Measurements from ENCODE around the gene FAM210A.
A peak's percentile ranks its signal among the peaks of the same experiment; 100 is the strongest.

Gene FAM210A

GRCh38 chr18:13649397-13650390, 76.7 kb downstream of the FAM210A start:
- Histone ChIP-seq H3K4me1 (ENCODE audit: control insufficient read depth in 1 of 2, insufficient read depth in 2 of 2, low read length in 2 of 2) (no peaks in the 10 kb centered on the region), H3K9ac (ENCODE audit: low read depth in 1 of 2, low read length in 2 of 2) (no peak overlapping the region), H3K9me3 (ENCODE audit: control insufficient read depth in 1 of 2, low read length in 2 of 2) (no peaks in the 10 kb centered on the region), H3K27me3 (ENCODE audit: control insufficient read depth in 1 of 2, insufficient read depth in 2 of 2, low read length in 2 of 2) (no peaks in the 10 kb centered on the region), H3K4me3 (ENCODE audit: low read depth in 1 of 2, low read length in 2 of 2) (no peak overlapping the region), H3K36me3 (ENCODE audit: control insufficient read depth in 1 of 2, insufficient read depth in 2 of 2, low read length in 2 of 2) (peaks cover 0 to 23% of the 10 kb centered on the region in 2 donors), H3K27ac (ENCODE audit: low read depth, low read length) (no peak overlapping the region)

GRCh38 chr18:13647761-13648160, 78.6 kb downstream of the FAM210A start:
- H3K27ac ChIP-seq (ENCODE audit: low read depth, low read length) = no peak overlapping the region
- H3K9me3 ChIP-seq (ENCODE audit: control insufficient read depth in 1 of 2, low read length in 2 of 2) = no peaks in the 10 kb centered on the region
- H3K36me3 ChIP-seq (ENCODE audit: control insufficient read depth in 1 of 2, insufficient read depth in 2 of 2, low read length in 2 of 2) = peaks cover 0 to 24% of the 10 kb centered on the region in 2 donors
- no peaks in the 10 kb centered on the region for H3K4me1 ChIP-seq (ENCODE audit: control insufficient read depth in 1 of 2, insufficient read depth in 2 of 2, low read length in 2 of 2)
- H3K27me3 ChIP-seq (ENCODE audit: control insufficient read depth in 1 of 2, insufficient read depth in 2 of 2, low read length in 2 of 2) = no peaks in the 10 kb centered on the region
- H3K4me3 ChIP-seq (ENCODE audit: low read depth in 1 of 2, low read length in 2 of 2) = no peak overlapping the region
- H3K9ac ChIP-seq (ENCODE audit: low read depth in 1 of 2, low read length in 2 of 2) = no peak overlapping the region

GRCh38 chr18:13646633-13647032, 79.7 kb downstream of the FAM210A start:
- Histone ChIP-seq H3K36me3 (ENCODE audit: control insufficient read depth in 1 of 2, insufficient read depth in 2 of 2, low read length in 2 of 2) (peaks cover 0 to 24% of the 10 kb centered on the region in 2 donors), H3K9me3 (ENCODE audit: control insufficient read depth in 1 of 2, low read length in 2 of 2) (no peaks in the 10 kb centered on the region), H3K4me3 (ENCODE audit: low read depth in 1 of 2, low read length in 2 of 2) (no peak overlapping the region), H3K4me1 (ENCODE audit: control insufficient read depth in 1 of 2, insufficient read depth in 2 of 2, low read length in 2 of 2) (no peaks in the 10 kb centered on the region), H3K27ac (ENCODE audit: low read depth, low read length) (no peak overlapping the region), H3K9ac (ENCODE audit: low read depth in 1 of 2, low read length in 2 of 2) (no peak overlapping the region), H3K27me3 (ENCODE audit: control insufficient read depth in 1 of 2, insufficient read depth in 2 of 2, low read length in 2 of 2) (no peaks in the 10 kb centered on the region)

- no peaks in the 10 kb centered on the region for H3K27me3 ChIP-seq (ENCODE audit: control insufficient read depth in 1 of 2, insufficient read depth in 2 of 2, low read length in 2 of 2)
Observed at GRCh38 chr18:13645093-13645492, 81.3 kb downstream of the FAM210A start.

GRCh38 chr18:13643261-13643751, 83.1 kb downstream of the FAM210A start:
- Histone ChIP-seq H3K27ac (ENCODE audit: low read depth, low read length) (no peak overlapping the region), H3K9ac (ENCODE audit: low read depth in 1 of 2, low read length in 2 of 2) (no peak overlapping the region), H3K9me3 (ENCODE audit: control insufficient read depth in 1 of 2, low read length in 2 of 2) (no peaks in the 10 kb centered on the region), H3K27me3 (ENCODE audit: control insufficient read depth in 1 of 2, insufficient read depth in 2 of 2, low read length in 2 of 2) (no peaks in the 10 kb centered on the region), H3K4me1 (ENCODE audit: control insufficient read depth in 1 of 2, insufficient read depth in 2 of 2, low read length in 2 of 2) (no peaks in the 10 kb centered on the region), H3K4me3 (ENCODE audit: low read depth in 1 of 2, low read length in 2 of 2) (no peak overlapping the region), H3K36me3 (ENCODE audit: control insufficient read depth in 1 of 2, insufficient read depth in 2 of 2, low read length in 2 of 2) (peaks cover 0 to 24% of the 10 kb centered on the region in 2 donors)

More at GRCh38 chr18:13645093-13645492, 81.3 kb downstream of the FAM210A start:
- H3K4me3 ChIP-seq (ENCODE audit: low read depth in 1 of 2, low read length in 2 of 2) = no peak overlapping the region
- no peak overlapping the region for H3K9ac ChIP-seq (ENCODE audit: low read depth in 1 of 2, low read length in 2 of 2)
- no peak overlapping the region for H3K27ac ChIP-seq (ENCODE audit: low read depth, low read length)
- peaks cover 0 to 24% of the 10 kb centered on the region in 2 donors for H3K36me3 ChIP-seq (ENCODE audit: control insufficient read depth in 1 of 2, insufficient read depth in 2 of 2, low read length in 2 of 2)
- no peaks in the 10 kb centered on the region for H3K9me3 ChIP-seq (ENCODE audit: control insufficient read depth in 1 of 2, low read length in 2 of 2)
- no peaks in the 10 kb centered on the region for H3K4me1 ChIP-seq (ENCODE audit: control insufficient read depth in 1 of 2, insufficient read depth in 2 of 2, low read length in 2 of 2)

- H3K27ac ChIP-seq (ENCODE audit: low read depth, low read length) = no peak overlapping the region
- no peaks in the 10 kb centered on the region for H3K9me3 ChIP-seq (ENCODE audit: control insufficient read depth in 1 of 2, low read length in 2 of 2)
- no peak overlapping the region for H3K9ac ChIP-seq (ENCODE audit: low read depth in 1 of 2, low read length in 2 of 2)
- no peaks in the 10 kb centered on the region for H3K27me3 ChIP-seq (ENCODE audit: control insufficient read depth in 1 of 2, insufficient read depth in 2 of 2, low read length in 2 of 2)
- H3K4me3 ChIP-seq (ENCODE audit: low read depth in 1 of 2, low read length in 2 of 2) = no peak overlapping the region
- H3K4me1 ChIP-seq (ENCODE audit: control insufficient read depth in 1 of 2, insufficient read depth in 2 of 2, low read length in 2 of 2) = no peaks in the 10 kb centered on the region
- peaks cover 0 to 21% of the 10 kb centered on the region in 2 donors for H3K36me3 ChIP-seq (ENCODE audit: control insufficient read depth in 1 of 2, insufficient read depth in 2 of 2, low read length in 2 of 2)
Observed at GRCh38 chr18:13642440-13642827, 83.9 kb downstream of the FAM210A start.

GRCh38 chr18:13641551-13642439, 84.6 kb downstream of the FAM210A start:
- Histone ChIP-seq H3K4me3 (ENCODE audit: low read depth in 1 of 2, low read length in 2 of 2) (no peak overlapping the region), H3K4me1 (ENCODE audit: control insufficient read depth in 1 of 2, insufficient read depth in 2 of 2, low read length in 2 of 2) (no peaks in the 10 kb centered on the region), H3K9ac (ENCODE audit: low read depth in 1 of 2, low read length in 2 of 2) (no peak overlapping the region), H3K36me3 (ENCODE audit: control insufficient read depth in 1 of 2, insufficient read depth in 2 of 2, low read length in 2 of 2) (peaks cover 0 to 14% of the 10 kb centered on the region in 2 donors), H3K27me3 (ENCODE audit: control insufficient read depth in 1 of 2, insufficient read depth in 2 of 2, low read length in 2 of 2) (no peaks in the 10 kb centered on the region), H3K27ac (ENCODE audit: low read depth, low read length) (peak overlapping the region; percentile 32), H3K9me3 (ENCODE audit: control insufficient read depth in 1 of 2, low read length in 2 of 2) (no peaks in the 10 kb centered on the region)

- Histone ChIP-seq H3K36me3 (ENCODE audit: control insufficient read depth in 1 of 2, insufficient read depth in 2 of 2, low read length in 2 of 2) (peaks cover 0 to 8% of the 10 kb centered on the region in 2 donors), H3K9ac (ENCODE audit: low read depth in 1 of 2, low read length in 2 of 2) (no peak overlapping the region), H3K27me3 (ENCODE audit: control insufficient read depth in 1 of 2, insufficient read depth in 2 of 2, low read length in 2 of 2) (no peaks in the 10 kb centered on the region)
Observed at GRCh38 chr18:13640266-13640860, 86.0 kb downstream of the FAM210A start.

GRCh38 chr18:13638719-13639595, 87.4 kb downstream of the FAM210A start:
- no peaks in the 10 kb centered on the region for H3K27me3 ChIP-seq (ENCODE audit: control insufficient read depth in 1 of 2, insufficient read depth in 2 of 2, low read length in 2 of 2)
- H3K9me3 ChIP-seq (ENCODE audit: control insufficient read depth in 1 of 2, low read length in 2 of 2) = no peaks in the 10 kb centered on the region
- H3K4me3 ChIP-seq (ENCODE audit: low read depth in 1 of 2, low read length in 2 of 2) = no peak overlapping the region
- no peaks in the 10 kb centered on the region for H3K4me1 ChIP-seq (ENCODE audit: control insufficient read depth in 1 of 2, insufficient read depth in 2 of 2, low read length in 2 of 2)
- no peak overlapping the region for H3K27ac ChIP-seq (ENCODE audit: low read depth, low read length)
- no peaks in the 10 kb centered on the region for H3K36me3 ChIP-seq (ENCODE audit: control insufficient read depth in 1 of 2, insufficient read depth in 2 of 2, low read length in 2 of 2)
- H3K9ac ChIP-seq (ENCODE audit: low read depth in 1 of 2, low read length in 2 of 2) = no peak overlapping the region

More at GRCh38 chr18:13640266-13640860, 86.0 kb downstream of the FAM210A start:
- no peak overlapping the region for H3K27ac ChIP-seq (ENCODE audit: low read depth, low read length)
- no peak overlapping the region for H3K4me3 ChIP-seq (ENCODE audit: low read depth in 1 of 2, low read length in 2 of 2)
- no peaks in the 10 kb centered on the region for H3K9me3 ChIP-seq (ENCODE audit: control insufficient read depth in 1 of 2, low read length in 2 of 2)
- no peaks in the 10 kb centered on the region for H3K4me1 ChIP-seq (ENCODE audit: control insufficient read depth in 1 of 2, insufficient read depth in 2 of 2, low read length in 2 of 2)

Measured in duodenal mucosa (tissue), 2 donors.